GM19240 (cell line): ENCODE results near the gene DBNDD1.
"Not testable (repeated sequence)": the region's sequence is repeated elsewhere in the genome, so short reads cannot be mapped to it uniquely, and the experiment has no call there.

Experiments used
- DNase-seq: peaks from one replicate; pipeline ENCODE4 v3.0.0; 2011; ENCODE audit warnings: low spot score; ENCODE audit not compliant: insufficient read length

Gene DBNDD1

GRCh38 chr16:90018652-90019542 is at the start of gene DBNDD1:
Gene DBNDD1 (minus strand): TSS chr16:90019456. CDS start chr16:90019341, 115 bp downstream.
- no peak for DNase-seq

- no peak for DNase-seq
Measured at GRCh38 chr16:90061437-90061836, 42.2 kb upstream of the DBNDD1 start.

- DNase-seq: no peak
Measured at GRCh38 chr16:90057738-90058173, 38.5 kb upstream of the DBNDD1 start.

- DNase-seq: not testable (repeated sequence)
Measured at GRCh38 chr16:90056521-90056920, 37.3 kb upstream of the DBNDD1 start.

- no peak for DNase-seq
Measured at GRCh38 chr16:90055371-90055770, 36.1 kb upstream of the DBNDD1 start.

- DNase-seq: no peak
Measured at GRCh38 chr16:90054554-90054953, 35.3 kb upstream of the DBNDD1 start.

- DNase-seq: no peak
Measured at GRCh38 chr16:90053902-90054500, 34.7 kb upstream of the DBNDD1 start.

- no peak for DNase-seq
Measured at GRCh38 chr16:90050969-90051368, 31.7 kb upstream of the DBNDD1 start.

GRCh38 chr16:90048737-90049330 is 29.6 kb upstream of the DBNDD1 start:
- no peak for DNase-seq

- DNase-seq: no peak
Measured at GRCh38 chr16:90048347-90048722, 29.1 kb upstream of the DBNDD1 start.

- no peak for DNase-seq
Measured at GRCh38 chr16:90047714-90048346, 28.6 kb upstream of the DBNDD1 start.

- no peak for DNase-seq
Measured at GRCh38 chr16:90046971-90047713, 27.9 kb upstream of the DBNDD1 start.

- no peak for DNase-seq
Measured at GRCh38 chr16:90046122-90046970, 27.1 kb upstream of the DBNDD1 start.

- no peak for DNase-seq
Measured at GRCh38 chr16:90044111-90044551, 24.9 kb upstream of the DBNDD1 start.

- no peak for DNase-seq
Measured at GRCh38 chr16:90043526-90043925, 24.3 kb upstream of the DBNDD1 start.

- DNase-seq: no peak
Measured at GRCh38 chr16:90042946-90043514, 23.8 kb upstream of the DBNDD1 start.

- DNase-seq: no peak
Measured at GRCh38 chr16:90041896-90042473, 22.7 kb upstream of the DBNDD1 start.

GRCh38 chr16:90040152-90041023 is 21.1 kb upstream of the DBNDD1 start:
- no peak for DNase-seq
